Rectal smooth muscle tissue (tissue), 1 donor: ENCODE data around the gene ERAS.
"Not testable (repeated sequence)": the region's sequence is repeated elsewhere in the genome, so short reads cannot be mapped to it uniquely, and the experiment has no call there.

ENCODE experiments used
- H3K27ac ChIP-seq: one replicate; pipeline ENCODE4 v1.7.0; 2013; ENCODE audit warnings: low read depth, low read length, inconsistent platforms
- H3K27me3 ChIP-seq: one replicate; pipeline ENCODE4 v1.7.0; 2013; ENCODE audit warnings: low read length; ENCODE audit not compliant: control insufficient read depth, insufficient read depth
- H3K36me3 ChIP-seq: one replicate; pipeline ENCODE4 v1.7.0; 2013; ENCODE audit warnings: low read length; ENCODE audit not compliant: control insufficient read depth, insufficient read depth
- H3K4me1 ChIP-seq: one replicate; pipeline ENCODE4 v1.7.0; 2013; ENCODE audit warnings: low read length; ENCODE audit not compliant: control insufficient read depth, insufficient read depth
- H3K4me3 ChIP-seq: one replicate; pipeline ENCODE4 v1.7.0; 2013; ENCODE audit warnings: low read length
- H3K9ac ChIP-seq: one replicate; pipeline ENCODE4 v1.7.0; 2013; ENCODE audit warnings: low read length

ERAS gene

GRCh38 chrX:48852857-48853256, 26.5 kb downstream of the ERAS start:
- H3K9ac ChIP-seq = no peak overlapping the region
- no peak overlapping the region for H3K4me3 ChIP-seq
- no peaks in the 10 kb centered on the region for H3K36me3 ChIP-seq
- no peak overlapping the region for H3K27ac ChIP-seq
- H3K4me1 ChIP-seq = no peaks in the 10 kb centered on the region
- H3K27me3 ChIP-seq = no peaks in the 10 kb centered on the region

GRCh38 chrX:48853494-48853893, 27.2 kb downstream of the ERAS start:
- H3K27ac ChIP-seq, H3K9ac ChIP-seq, H3K36me3 ChIP-seq, H3K4me1 ChIP-seq, H3K27me3 ChIP-seq, H3K4me3 ChIP-seq: not testable (repeated sequence)

DNA sequence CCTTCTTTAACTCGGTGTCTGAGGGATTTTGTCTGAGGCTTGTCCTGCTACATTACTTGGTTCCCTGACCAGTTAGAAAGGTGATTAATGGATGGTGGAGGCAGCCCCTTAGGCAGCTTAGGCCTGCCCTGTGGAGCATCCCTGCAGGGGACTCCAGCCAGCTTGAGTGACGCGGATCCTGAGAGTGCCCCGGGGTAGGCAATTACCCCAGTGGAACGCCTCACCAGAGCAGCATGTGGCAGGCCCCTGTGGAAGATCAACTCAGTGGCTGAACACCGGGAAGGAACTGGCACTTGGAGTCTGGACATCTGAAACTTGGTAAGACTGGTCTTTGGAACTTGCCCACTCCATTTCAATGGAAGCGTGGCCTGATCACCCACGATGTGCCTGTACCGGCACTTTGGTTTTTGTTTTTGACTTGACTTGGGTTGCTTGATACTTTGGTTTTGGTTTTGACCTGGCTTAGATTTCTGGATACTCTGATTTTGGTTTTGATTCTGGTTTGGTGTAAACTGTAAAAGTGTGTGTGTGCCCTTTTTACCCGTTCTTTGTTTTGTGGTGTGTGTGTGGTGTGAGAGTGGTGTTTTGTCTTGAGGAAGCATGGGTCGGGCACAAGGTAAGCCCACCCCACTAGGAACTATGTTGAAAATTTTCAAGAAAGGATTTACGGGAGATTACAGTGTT, 27.9 kb downstream of the ERAS start:
- not testable (repeated sequence) for H3K27ac ChIP-seq, H3K9ac ChIP-seq, H3K4me1 ChIP-seq, H3K27me3 ChIP-seq, H3K4me3 ChIP-seq, H3K36me3 ChIP-seq

GRCh38 chrX:48854898-48855297, 28.6 kb downstream of the ERAS start:
- H3K9ac ChIP-seq = no peak overlapping the region
- H3K4me3 ChIP-seq = no peak overlapping the region
- no peaks in the 10 kb centered on the region for H3K36me3 ChIP-seq
- H3K27ac ChIP-seq = no peak overlapping the region
- no peaks in the 10 kb centered on the region for H3K27me3 ChIP-seq
- H3K4me1 ChIP-seq = no peaks in the 10 kb centered on the region

DNA sequence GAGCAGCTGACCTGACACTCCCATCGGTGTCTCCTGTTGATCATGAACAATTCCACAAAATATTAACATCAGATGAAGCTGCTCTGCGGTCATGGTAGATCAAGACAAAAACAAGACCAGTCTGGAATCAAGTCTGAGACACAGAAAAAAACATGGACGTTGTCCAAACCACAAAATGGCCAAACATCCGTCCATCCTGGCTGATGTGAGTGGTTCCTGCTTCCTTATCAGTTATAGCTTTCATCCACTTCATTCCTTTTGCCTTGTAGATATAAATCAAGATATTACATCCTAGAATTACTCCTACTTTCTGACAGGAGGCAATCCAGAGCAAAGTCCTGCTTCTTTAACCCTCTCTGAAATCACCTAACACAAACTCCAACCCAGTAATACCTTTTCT, 37.9 kb downstream of the ERAS start:
- Histone ChIP-seq H3K4me3 (no peak overlapping the region), H3K4me1 (no peaks in the 10 kb centered on the region), H3K9ac (no peak overlapping the region), H3K36me3 (no peaks in the 10 kb centered on the region), H3K27ac (no peak overlapping the region), H3K27me3 (no peaks in the 10 kb centered on the region)

GRCh38 chrX:48872017-48872416, 45.7 kb downstream of the ERAS start:
- not testable (repeated sequence) for H3K27ac ChIP-seq, H3K4me1 ChIP-seq, H3K36me3 ChIP-seq, H3K9ac ChIP-seq, H3K27me3 ChIP-seq, H3K4me3 ChIP-seq

DNA sequence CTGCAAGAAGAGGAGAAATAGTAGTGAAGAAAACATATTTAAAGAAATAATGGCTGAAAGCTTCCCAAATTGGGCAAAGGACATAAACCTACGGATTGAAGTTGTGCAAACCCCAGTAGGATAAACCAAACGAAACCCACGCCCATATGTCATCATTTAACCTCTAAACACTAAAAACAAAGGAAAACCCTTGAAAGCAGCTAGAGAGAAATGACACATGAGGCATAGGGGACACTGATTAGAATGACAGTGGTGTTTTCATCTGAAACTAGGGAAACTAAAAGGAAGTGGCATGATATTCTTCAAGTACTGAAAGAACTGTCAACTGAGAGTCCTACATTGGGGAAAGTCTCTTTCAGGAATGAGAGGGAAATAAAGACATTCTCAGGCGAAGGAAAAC, 50.6 kb downstream of the ERAS start:
- not testable (repeated sequence) for H3K4me3 ChIP-seq, H3K9ac ChIP-seq, H3K27me3 ChIP-seq

More for the DNA sequence above, 50.6 kb downstream of the ERAS start:
- H3K4me1 ChIP-seq, H3K36me3 ChIP-seq, H3K27ac ChIP-seq: not testable (repeated sequence)
